Measurements from ENCODE around the gene RITA1. TPM values are rescaled to one million over a fixed set of nuclear protein-coding genes. Genes with fewer than 3 reads are reported as not detected.
"Not testable (repeated sequence)": the region's sequence is repeated elsewhere in the genome, so short reads cannot be mapped to it uniquely, and the experiment has no call there.

The RITA1 gene
- 52.1 and 53.0 TPM in 2 replicates for total RNA-seq (2014; rRNA removed; shearing (Covaris generic))

DNA sequence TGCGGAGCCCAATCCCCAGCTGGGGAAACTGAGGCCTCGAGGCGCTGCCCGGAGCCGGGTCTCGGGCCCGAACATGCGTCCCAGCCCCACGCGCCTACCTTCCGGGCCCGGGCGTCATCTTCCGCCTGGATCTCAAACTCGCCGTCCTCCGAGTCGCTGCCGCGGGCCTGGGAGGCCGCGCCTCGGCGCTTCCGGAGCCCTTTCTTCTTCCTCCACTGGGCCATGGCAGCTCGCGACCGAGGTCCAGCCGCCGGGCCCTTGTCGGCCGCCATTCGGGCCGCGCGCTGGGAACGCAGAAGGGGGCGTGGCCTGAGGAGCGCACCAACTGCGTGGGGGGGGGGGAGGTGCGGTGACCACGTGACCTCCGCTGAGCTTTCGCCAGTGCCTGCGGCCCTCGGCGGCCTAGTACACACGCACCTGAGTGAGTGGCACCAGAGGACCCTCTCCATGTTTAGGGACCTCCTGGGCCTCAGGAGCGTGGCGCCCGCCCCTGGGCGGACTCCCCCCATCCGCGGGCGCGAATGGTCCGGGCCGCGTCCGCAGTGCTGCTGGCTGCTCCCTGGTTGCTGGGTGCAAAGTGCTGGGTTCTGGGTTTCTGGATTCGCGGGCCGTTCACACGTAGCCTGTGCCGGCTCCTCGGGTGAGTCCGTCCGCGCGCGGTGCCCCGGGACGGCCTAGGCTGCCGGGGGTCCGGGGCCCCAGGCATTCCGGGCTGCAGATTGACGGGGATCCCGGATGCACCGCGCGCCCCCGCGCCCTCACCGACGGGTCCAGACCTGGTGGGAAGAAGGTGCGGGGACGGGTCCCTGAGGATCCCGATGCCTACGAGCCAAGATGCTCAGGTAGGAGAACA is at the start of gene RITA1, which contains the start of gene DDX54:
Gene RITA1 (plus strand): TSS at position 542 of the 853 bp plus-strand sequence. CDS start 1,026 bp downstream, outside the sequence.
Gene DDX54 (minus strand): TSS at position 299 of the 853 bp plus-strand sequence. CDS start 27 bp downstream, at position 272.
- peak; percentile 80 for DNase-seq (ENCODE audit: low spot score)

- DNase-seq (ENCODE audit: low spot score): no peak
Observed at GRCh38 chr12:113136128-113136989, 49.2 kb upstream of the RITA1 start.

DNA sequence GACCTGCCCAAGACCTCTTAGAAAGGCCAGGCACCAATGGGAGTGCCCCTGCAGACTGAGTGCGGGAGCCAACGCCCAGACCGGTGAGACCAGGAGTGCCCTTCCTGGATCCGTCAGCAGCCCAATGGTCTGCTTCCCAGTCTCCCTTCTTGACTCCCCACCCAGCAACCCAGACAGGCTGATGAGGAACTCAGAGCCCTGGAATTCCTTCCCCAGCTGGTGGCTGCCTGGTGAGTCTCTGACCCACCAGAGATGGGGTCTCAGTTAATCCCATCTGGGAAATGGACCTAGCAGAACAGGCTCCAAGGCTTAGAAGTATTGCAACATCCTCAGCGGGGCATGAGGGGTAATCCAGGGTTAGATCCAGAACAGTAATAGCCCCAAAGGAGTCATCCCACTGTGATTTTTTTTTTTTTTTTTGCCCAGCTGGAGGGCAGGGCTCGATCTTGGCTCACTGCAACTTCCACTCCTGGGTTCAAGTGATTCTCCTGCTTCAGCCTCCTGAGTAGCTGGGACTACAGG is 48.5 kb upstream of the RITA1 start:
- DNase-seq (ENCODE audit: low spot score): no peak

DNA sequence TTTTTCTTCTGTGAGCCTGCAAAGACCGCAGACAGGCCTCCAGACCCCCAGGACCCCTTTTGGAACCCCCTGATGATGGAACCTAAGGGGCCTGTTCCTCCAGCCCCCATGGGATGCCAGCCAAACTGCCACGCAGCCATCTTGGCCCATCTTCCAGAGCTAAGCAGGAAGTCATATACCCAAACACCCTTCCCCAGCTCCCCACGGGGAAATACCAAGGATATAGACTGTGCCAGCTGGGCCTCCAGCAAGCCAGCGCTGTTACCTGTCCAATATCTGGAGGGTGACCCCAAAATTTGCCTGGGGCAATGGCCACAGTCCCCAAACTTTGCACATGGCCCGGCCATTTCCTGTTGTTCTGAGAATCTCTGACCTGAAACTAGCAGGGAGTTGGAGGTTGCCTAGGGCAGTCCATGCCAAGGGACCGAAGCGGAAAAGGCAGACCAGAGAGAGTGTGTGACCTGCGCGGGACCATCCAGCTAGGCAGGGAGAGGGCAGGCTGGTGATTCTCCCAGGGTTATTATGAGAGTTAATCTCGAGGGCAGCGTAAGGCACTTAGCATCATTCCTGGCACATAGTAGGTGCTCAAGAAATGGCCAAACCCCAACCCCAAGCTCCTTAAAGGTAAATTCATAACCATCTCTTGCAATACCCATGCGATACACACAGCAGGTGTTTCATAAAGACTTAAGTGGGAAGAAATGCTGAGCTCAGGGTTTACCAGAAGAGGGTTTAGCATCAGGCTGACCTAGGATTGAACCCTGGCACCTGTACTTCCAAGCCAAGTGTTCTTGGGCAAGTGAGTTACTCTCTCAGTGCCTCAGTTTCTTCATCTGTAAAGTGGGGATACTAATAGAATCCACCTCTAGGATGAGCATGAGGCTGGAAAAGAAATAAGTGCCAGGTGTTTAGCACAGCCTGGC is 47.4 kb upstream of the RITA1 start:
- no peak for DNase-seq (ENCODE audit: low spot score)

DNA sequence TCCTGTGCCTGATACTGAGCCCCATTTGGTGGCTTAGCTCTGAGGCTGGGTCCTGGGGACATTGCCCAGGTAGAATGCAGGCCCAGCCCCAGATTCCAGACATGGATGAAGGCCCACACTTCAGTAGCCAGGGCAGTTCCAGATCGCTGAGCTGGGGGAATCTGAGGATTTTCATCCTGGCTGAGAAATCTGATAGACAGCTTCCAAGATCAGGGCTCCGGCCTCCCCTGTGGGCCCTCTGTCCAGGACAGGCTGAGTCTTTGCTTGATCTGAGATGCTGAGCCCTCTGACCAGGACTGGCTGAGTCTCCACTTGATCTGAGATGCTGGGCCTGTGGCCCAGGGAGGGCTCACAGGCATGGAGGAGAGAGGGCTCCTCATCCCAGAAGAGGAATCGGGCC is 46.7 kb upstream of the RITA1 start:
- no peak for DNase-seq (ENCODE audit: low spot score)

GRCh38 chr12:113140706-113141105 is 44.8 kb upstream of the RITA1 start:
- DNase-seq (ENCODE audit: low spot score): no peak

DNA sequence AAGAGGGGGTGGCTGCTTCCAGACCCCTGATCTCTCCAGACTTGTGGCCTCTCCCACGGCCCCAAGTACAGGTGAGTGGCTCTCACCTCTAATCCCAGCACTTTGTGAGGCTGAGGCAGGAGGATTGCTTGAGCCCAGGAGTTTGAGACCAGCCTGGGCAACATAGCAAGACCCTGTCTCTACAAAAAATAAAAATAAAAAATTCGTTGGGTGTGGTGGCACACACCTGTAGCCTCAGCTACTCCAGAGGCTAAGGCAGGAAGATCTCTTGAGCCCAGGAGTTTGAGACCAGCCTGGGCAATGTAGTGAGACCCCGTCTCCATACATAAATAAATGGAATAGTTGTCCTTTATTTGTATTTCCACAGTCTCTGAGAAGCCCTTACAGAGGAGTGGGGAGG is 43.8 kb upstream of the RITA1 start:
- DNase-seq (ENCODE audit: low spot score): not testable (repeated sequence)

- DNase-seq (ENCODE audit: low spot score): peak; percentile 58
Observed at GRCh38 chr12:113142173-113142885, 43.2 kb upstream of the RITA1 start.

GRCh38 chr12:113142886-113143332 is 42.6 kb upstream of the RITA1 start:
- no peak for DNase-seq (ENCODE audit: low spot score)

DNA sequence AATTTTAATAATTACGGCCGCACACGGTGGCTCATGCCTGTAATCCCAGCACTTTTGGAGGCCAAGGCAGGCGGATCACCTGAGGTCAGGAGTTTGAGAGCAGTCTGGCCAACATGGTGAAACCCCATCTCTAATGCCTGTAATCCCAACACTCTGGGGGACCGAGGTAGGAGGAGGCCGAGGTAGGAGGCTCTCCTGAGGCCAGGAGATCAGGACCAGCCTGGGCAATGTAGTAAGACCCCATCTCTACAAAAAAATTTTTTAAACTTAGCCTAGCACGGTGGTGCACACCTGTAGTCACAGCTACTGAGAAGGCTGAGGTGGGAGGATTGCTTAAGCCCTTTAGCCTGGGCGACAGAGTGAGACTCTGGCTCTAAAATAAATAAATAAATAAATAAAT is 41.6 kb upstream of the RITA1 start:
- no peak for DNase-seq (ENCODE audit: low spot score)

DNA sequence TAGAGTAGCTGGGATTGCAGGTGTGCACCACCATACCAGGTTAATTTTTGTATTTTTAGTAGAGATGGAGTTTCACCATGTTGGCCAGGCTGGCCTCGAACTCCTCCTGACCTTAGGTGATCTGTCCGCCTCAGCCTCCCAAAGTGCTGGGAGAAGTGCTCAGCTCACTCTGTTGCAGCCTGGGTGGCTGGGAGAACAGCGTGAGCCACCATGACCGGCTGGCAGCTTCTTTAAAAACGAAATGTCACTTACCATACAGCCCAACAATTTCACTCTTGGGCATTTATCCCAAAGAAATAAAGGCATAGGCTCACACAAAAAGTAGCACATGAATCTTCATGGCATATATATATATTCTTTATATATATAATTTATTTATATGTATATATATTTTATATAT is 40.7 kb upstream of the RITA1 start:
- no peak for DNase-seq (ENCODE audit: low spot score)

DNA sequence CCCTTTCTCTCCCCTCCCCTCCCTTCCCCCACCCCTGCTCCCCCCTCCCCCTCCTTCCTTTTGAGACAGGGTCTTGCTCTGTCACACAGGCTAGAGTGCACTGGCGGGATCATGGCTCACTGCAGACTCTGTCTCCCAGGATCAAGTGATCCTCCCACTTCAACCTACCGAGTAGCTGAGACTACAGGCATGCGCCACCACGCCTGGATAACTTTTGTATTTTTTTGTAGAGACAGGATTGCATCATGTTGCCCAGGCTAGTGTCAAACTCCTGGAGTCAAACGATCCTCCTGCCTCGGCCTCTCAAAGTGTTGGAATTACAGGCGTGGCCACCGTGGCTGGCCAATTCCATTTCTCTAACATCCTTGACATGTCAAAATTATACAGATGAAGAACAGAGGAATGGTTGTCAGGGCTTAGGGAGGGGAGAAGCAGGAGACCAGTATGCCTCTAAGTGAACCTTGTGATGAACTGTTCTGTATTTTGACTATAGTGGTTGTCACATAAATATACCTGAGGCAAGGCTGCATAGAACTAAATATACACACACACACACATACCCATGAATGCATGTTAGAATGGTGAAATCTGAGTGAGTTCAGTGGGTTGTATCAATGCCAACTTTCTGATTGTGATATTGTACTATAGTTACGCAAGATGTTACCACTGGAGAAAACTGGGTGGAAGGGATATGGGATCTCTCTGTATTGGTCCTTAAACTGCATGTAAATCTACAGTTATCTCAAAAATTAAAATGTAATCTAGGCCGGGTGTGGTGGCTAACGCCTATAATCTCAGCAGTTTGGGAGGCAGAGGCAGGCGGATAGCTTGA is 39.6 kb upstream of the RITA1 start:
- no peak for DNase-seq (ENCODE audit: low spot score)

DNA sequence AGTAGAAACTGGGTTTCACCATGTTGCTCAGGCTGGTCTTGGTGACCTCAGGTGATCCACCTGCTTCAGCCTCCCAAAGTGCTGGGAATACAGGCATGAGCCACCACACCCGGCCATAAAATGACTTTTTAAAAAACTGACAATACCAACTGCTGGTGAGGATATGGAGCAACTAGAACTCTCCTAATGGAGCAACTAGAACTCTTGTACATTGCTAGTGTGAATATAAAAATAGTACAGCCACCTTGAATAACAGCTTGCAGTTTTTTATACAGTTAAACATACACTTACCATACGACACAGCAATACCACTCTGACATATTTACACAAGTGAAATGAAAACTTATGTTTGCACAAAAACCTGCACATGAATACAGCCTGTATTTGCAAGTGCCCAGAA is 38.5 kb upstream of the RITA1 start:
- DNase-seq (ENCODE audit: low spot score): no peak

DNA sequence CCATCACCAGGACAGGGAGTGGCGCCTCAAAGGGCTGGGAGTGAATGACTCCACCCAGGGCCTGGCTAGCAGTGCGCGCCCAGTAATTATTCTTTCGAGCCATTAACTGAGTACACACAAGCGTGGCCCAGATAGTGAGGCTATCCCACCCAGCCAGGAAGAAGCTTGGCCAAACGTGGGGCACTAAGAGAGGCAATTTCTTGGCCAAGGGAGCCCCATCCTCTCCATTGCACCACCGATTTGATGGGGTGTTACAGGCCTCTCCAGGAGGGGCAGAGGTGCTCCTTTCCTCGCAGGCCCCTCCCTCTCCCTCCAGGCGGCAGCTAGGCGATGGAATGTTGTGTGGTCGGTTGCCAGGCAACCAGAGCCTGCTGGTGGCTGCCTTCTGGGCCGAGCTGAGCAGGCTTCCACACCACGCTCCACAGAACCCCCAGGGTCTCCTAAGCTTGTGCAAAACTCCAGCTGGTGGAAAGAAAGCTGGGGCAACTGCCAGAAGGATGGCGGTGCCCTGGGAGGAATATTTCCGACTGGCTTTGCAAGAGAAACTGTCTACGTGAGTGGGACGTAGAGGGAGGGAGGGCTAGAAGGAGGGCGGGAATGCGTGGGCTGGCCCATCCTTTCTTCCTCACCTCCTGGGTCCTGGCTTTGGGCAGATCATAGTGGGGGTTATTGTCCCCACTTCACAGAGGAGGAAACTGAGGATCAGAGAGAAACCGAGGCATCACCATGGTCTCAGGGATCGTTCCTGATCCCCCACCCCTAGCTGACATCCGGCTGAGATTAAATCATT is 36.0 kb upstream of the RITA1 start, which contains the start of gene CFAP73:
Gene CFAP73 (plus strand): TSS at position 364 of the 790 bp plus-strand sequence. CDS start 134 bp downstream, at position 498.
- peak; percentile 96 for DNase-seq (ENCODE audit: low spot score)

DNA sequence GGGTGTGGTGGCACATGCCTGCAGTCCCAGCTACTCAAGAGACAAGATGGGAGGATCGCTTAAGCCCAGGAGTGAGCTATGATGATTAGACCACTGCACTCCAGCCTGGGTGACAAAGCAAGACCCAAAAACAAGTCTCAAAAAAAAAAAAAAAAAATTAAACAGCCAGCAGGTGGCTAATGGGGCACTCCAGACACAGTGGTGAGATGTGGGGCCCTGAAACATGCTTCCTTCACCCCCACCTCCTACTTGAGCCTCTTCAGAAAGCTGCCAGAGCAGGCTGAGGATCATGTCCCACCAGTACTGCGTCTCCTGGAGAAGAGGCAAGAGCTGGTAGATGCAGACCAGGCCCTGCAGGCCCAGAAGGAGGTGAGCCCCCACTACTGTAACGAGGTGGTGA is 33.9 kb upstream of the RITA1 start:
- DNase-seq (ENCODE audit: low spot score): no peak

DNA sequence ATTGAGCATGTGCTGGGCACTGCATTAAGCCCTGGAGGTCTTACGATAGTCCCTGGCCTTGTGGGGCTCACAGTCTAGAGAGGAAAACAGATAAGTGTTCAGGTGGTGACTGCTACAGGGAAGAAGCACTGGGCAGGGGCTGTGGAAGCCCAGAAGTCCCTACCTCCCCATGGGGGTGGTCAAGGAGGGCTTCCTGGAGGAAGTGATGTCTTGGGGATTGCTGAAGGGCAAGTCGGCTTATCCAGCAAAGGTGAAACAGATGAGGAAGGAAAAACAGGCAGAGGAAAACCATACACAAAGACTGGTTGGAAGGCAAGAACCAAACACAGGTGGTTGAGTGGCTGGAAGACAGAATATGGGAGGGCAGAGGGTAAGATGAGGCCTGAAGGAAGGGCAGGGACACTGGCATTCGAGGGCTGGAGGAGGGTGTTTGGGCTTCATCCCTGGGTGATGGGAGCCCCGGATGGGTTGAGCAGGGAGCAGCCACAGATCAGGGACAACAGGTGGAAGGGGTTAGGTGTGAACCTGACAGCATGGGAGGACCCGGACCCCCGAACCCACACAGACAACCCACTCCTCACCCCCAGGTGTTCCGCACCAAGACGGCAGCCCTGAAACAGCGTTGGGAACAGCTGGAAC is 33.2 kb upstream of the RITA1 start:
- no peak for DNase-seq (ENCODE audit: low spot score)

DNA sequence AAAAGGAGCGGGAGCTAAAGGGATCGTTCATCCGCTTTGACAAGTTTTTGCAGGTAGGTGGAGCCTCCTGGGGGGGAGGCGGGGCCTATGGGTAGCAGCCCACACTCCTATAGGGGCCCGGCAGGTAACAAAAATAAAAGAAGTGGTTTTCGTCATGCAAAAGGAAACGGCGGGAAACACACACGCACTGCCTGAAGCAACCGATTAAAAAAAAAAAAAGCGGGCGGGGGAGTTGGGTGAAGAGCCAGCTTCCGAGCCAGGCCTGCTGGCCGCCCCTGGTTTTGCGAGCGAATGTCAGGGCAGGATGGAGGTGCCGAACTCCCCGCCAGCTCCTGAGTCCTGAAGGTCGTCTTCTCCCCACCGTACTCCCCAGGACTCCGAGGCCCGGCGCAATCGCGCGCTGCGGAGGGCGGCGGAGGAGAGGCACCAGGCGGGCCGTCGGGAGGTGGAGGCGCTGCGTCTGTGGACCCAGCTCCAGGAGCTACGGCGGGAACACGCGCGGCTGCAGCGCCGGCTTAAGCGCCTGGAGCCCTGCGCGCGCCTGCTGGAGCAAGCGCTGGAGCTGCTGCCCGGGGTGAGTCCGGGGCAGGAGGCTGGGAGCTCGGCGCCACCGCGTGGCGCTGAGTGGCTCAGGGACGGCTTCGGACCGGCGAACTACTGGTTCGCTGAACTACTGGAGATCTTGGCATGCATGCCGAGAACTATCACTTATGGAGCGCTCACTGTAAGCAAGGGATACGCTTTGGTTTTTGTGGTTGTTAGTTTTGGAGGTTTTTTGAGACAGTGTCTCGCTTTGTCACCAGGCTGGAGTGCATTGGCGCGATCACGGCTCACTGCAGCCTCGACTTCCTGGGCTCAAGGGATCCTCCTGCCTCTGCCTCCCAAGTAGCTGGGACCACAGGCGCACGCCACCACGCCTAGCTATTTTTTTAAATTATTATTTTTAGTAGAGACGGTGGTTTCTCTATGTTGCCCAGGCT is 32.4 kb upstream of the RITA1 start:
- DNase-seq (ENCODE audit: low spot score): peak; percentile 87

Measured in HT-29 (cell line).